Kidney (tissue), 14 donors: ENCODE measurements around the gene DBNL. TPM values are rescaled to one million over a fixed set of nuclear protein-coding genes. Genes with fewer than 3 reads are reported as not detected.

Experiments
- DNase-seq, 5 donors: peaks; one replicate each; pipeline ENCODE4 v3.0.0-alpha.2; 2013 to 2020
- FAIRE-seq: peaks from 2 replicates; lab custom pipeline; 2012; peaks lifted over from hg19 to GRCh38; lab: Jason Lieb, UNC
- H3K27ac ChIP-seq, 2 donors: one replicate each; pipeline ENCODE4 v1.7.0; 2013; ENCODE audit warnings: low read depth in 2 of 2, low read length in 2 of 2, inconsistent platforms in 1 of 2
- H3K27me3 ChIP-seq: one replicate; pipeline ENCODE4 v1.7.1; 2013; ENCODE audit warnings: low read length, inconsistent platforms; ENCODE audit not compliant: control insufficient read depth, insufficient read depth
- H3K36me3 ChIP-seq, 3 donors: one replicate each; pipeline versions ENCODE4 v1.7.0 to v1.7.1; 2013; ENCODE audit warnings: low read length in 3 of 3, control low read depth in 1 of 3, inconsistent platforms in 1 of 3; ENCODE audit not compliant: insufficient read depth in 3 of 3, control insufficient read depth in 2 of 3
- H3K4me1 ChIP-seq, 3 donors: one replicate each; pipeline versions ENCODE4 v1.7.0 to v1.7.1; 2013; ENCODE audit warnings: low read length in 3 of 3, inconsistent platforms in 1 of 3, low read depth in 1 of 3; ENCODE audit not compliant: control insufficient read depth in 2 of 3, insufficient read depth in 2 of 3
- H3K4me3 ChIP-seq, 3 donors: one replicate each; pipeline versions ENCODE4 v1.7.0 to v1.8.1; 2013; ENCODE audit warnings: low read length in 3 of 3, control low read depth in 1 of 3, inconsistent platforms in 1 of 3
- H3K9ac ChIP-seq, 3 donors: one replicate each; pipeline versions ENCODE4 v1.7.0 to v1.7.1; 2013; ENCODE audit warnings: low read length in 3 of 3, control low read depth in 1 of 3, inconsistent platforms in 1 of 3
- H3K9me3 ChIP-seq, 3 donors: one replicate each; pipeline versions ENCODE4 v1.7.0 to v1.7.1; 2013; ENCODE audit warnings: low read length in 3 of 3, control low read depth in 1 of 3, inconsistent platforms in 1 of 3; ENCODE audit not compliant: control insufficient read depth in 2 of 3, insufficient read depth in 1 of 3
- CTCF ChIP-seq: IDR thresholded peaks from 3 replicates; pipeline ENCODE4 v1.5.1; 2012; ENCODE audit warnings: mild to moderate bottlenecking, moderate library complexity, borderline replicate concordance; ENCODE audit not compliant: insufficient read depth; ENCODE audit errors: extremely low read depth
- intact Hi-C: fragments of 100-400 bp; cut with DNase I; formaldehyde crosslinking; loops from one replicate; pipeline ENCODE4 v1.11.1; 2022
- polyA plus RNA-seq: library from polyadenylated mRNA; stranded (reverse); fragments of 350-450 nt; fragmentation: Illumina TruSeq; extraction: RNeasy Lipid Tissue Mini Kit (QIAGEN cat#74804); gene quantifications from one replicate; pipeline ENCODE4 v1.2.3, GENCODE V29; 2014; ENCODE audit warnings: low read depth, low replicate concordance; ENCODE audit not compliant: insufficient read depth
- total RNA-seq: library from RNA; stranded (reverse); fragmentation: NEBNext Ultra II Directional; extraction: Animal tissue kit (Norgen Biotek cat#: 25700); gene quantifications from one replicate; pipeline ENCODE4 v1.2.1, GENCODE V29; 2021
- donor health status: control.
- donor health status: control.
- donor health status: control.
- donor health status: control.
- donor health status: control.
- donor health status: DM: yes; HTN: yes; CAD: no.
- donor health status: Normal renal cell carcinoma (clear cell type).

Gene DBNL
- total and polyA plus RNA-seq, 2 donors from 2014 or later: 85.9 to 103 TPM

- Histone ChIP-seq H3K4me3 (no peak overlapping the region), H3K9ac (no peak overlapping the region), H3K36me3 (no peaks in the 10 kb centered on the region), H3K9me3 (no peaks in the 10 kb centered on the region), H3K27me3 (no peaks in the 10 kb centered on the region), H3K4me1 (peaks cover 0 to 13% (median 11%) of the 10 kb centered on the region in 3 donors), H3K27ac (peak overlapping the region; percentile 71 to 80)
- FAIRE-seq (no peak), DNase-seq (peak in 2 of 5 donors; percentile 44 to 90)
- no peak for TF ChIP-seq CTCF
- intact Hi-C loops: no loop called here
Observed at GRCh38 chr7:44087911-44088838, 43.7 kb downstream of the DBNL start.

- Histone ChIP-seq H3K9me3 (no peaks in the 10 kb centered on the region), H3K27ac (no peak overlapping the region), H3K4me1 (peaks cover 0 to 7% (median 4%) of the 10 kb centered on the region in 3 donors), H3K4me3 (no peak overlapping the region), H3K36me3 (no peaks in the 10 kb centered on the region), H3K9ac (no peak overlapping the region), H3K27me3 (no peaks in the 10 kb centered on the region)
- no peak for TF ChIP-seq CTCF
- FAIRE-seq (no peak), DNase-seq (peak in 1 of 5 donors; percentile 7)
- intact Hi-C loops: no loop called here
Observed at GRCh38 chr7:44093102-44093641, 48.7 kb downstream of the DBNL start.

GRCh38 chr7:44094365-44094764 is 49.9 kb downstream of the DBNL start:
- no peak overlapping the region for H3K9ac ChIP-seq
- intact Hi-C loops: no loop called here
- H3K4me1 ChIP-seq: no peaks in the 10 kb centered on the region
- H3K36me3 ChIP-seq: no peaks in the 10 kb centered on the region
- no peaks in the 10 kb centered on the region for H3K27me3 ChIP-seq
- H3K4me3 ChIP-seq: no peak overlapping the region
- no peak for TF ChIP-seq CTCF
- no peak overlapping the region for H3K27ac ChIP-seq
- H3K9me3 ChIP-seq: no peaks in the 10 kb centered on the region
- no peak for DNase-seq
- no peak for FAIRE-seq
